WTC11 (cell line): Measurements from ENCODE around the gene SYT17. TPM values are rescaled to one million over a fixed set of nuclear protein-coding genes. Genes with fewer than 3 reads are reported as not detected.

Experiments
- ATAC-seq: fragments of 200-7000 bp; cut with Tn5 transposase; 2 replicates; pipeline ENCODE4 v1.10.0; 2021; ENCODE audit warnings: mild to moderate bottlenecking, moderate library complexity
- CTCF ChIA-PET: fragments of 300-600 bp; sonication (Branson Sonifier 250); formaldehyde crosslinking; loops from one replicate; lab custom pipeline; 2021; ENCODE audit warnings: antibody characterized with exemption; lab: Charles Lee
- POLR2A ChIA-PET: fragments of 350-600 bp; sonication (Branson Sonifier 250); formaldehyde crosslinking; loops from one replicate; lab custom pipeline; 2021; ENCODE audit warnings: antibody characterized with exemption; lab: Charles Lee
- DNase-seq: peaks from one replicate; pipeline ENCODE4 v3.0.0; 2021; ENCODE audit warnings: low spot score
- H3K27ac Mint-ChIP-seq: 2 replicates; pipeline ENCODE4 v1.8.0; 2021; ENCODE audit warnings: mixed read lengths
- H3K27me3 Mint-ChIP-seq: 2 replicates; pipeline ENCODE4 v1.8.0; 2021; ENCODE audit warnings: low read depth, mild to moderate bottlenecking, moderate library complexity, mixed read lengths
- H3K36me3 Mint-ChIP-seq: 2 replicates; pipeline ENCODE4 v1.8.0; 2021; ENCODE audit warnings: mixed read lengths
- H3K4me1 Mint-ChIP-seq: 2 replicates; pipeline ENCODE4 v1.8.0; 2022; ENCODE audit warnings: mixed read lengths
- H3K4me3 Mint-ChIP-seq: 2 replicates; pipeline ENCODE4 v1.8.0; 2021; ENCODE audit warnings: mild to moderate bottlenecking, moderate library complexity, mixed read lengths
- H3K9me3 Mint-ChIP-seq: 2 replicates; pipeline ENCODE4 v1.8.0; 2021; ENCODE audit warnings: mixed read lengths
- AFF4 ChIP-seq: sonication (generic); formaldehyde crosslinking; IDR thresholded peaks from 2 replicates; pipeline ENCODE4 v1.8.1; 2023; ENCODE audit warnings: mild to moderate bottlenecking, missing genetic modification reagents, borderline replicate concordance
- CREB1 ChIP-seq: sonication (generic); formaldehyde crosslinking; IDR thresholded peaks from 2 replicates; pipeline ENCODE4 v1.8.0; 2023; ENCODE audit warnings: mild to moderate bottlenecking, missing genetic modification reagents
- E2F5 ChIP-seq: sonication (generic); formaldehyde crosslinking; IDR thresholded peaks from 2 replicates; pipeline ENCODE4 v1.8.1; 2022; ENCODE audit warnings: mild to moderate bottlenecking, moderate library complexity, missing genetic modification reagents
- ERG ChIP-seq: fragments of 250-450 bp; sonication (Bioruptor Pico); IDR thresholded peaks from 2 replicates; pipeline ENCODE4 v1.8.0; 2021; ENCODE audit warnings: mild to moderate bottlenecking
- ESRRA ChIP-seq: sonication (generic); formaldehyde crosslinking; IDR thresholded peaks from 2 replicates; pipeline ENCODE4 v1.8.1; 2022; ENCODE audit warnings: mild to moderate bottlenecking, missing genetic modification reagents, borderline replicate concordance
- FOXJ3 ChIP-seq: sonication (generic); formaldehyde crosslinking; IDR thresholded peaks from 2 replicates; pipeline ENCODE4 v1.9.0; 2021; ENCODE audit warnings: missing genetic modification reagents, mild to moderate bottlenecking, borderline replicate concordance
- FOXP1 ChIP-seq: sonication (generic); formaldehyde crosslinking; IDR thresholded peaks from 2 replicates; pipeline ENCODE4 v1.8.0; 2022; ENCODE audit warnings: missing genetic modification reagents, mild to moderate bottlenecking, moderate library complexity, borderline replicate concordance
- GABPB1 ChIP-seq: sonication (generic); formaldehyde crosslinking; IDR thresholded peaks from 2 replicates; pipeline ENCODE4 v1.8.1; 2023; ENCODE audit warnings: mild to moderate bottlenecking, missing genetic modification reagents
- GRHL2 ChIP-seq: fragments of 250-450 bp; sonication (Bioruptor Pico); IDR thresholded peaks from 2 replicates; pipeline ENCODE4 v1.8.0; 2022; ENCODE audit warnings: mild to moderate bottlenecking, moderate library complexity; ENCODE audit not compliant: insufficient replicate concordance, severe bottlenecking
- GTF2I ChIP-seq: fragments of 250-450 bp; sonication (Bioruptor Pico); conservative IDR thresholded peaks from 2 replicates; pipeline ENCODE4 v1.4.0; 2021; ENCODE audit warnings: mild to moderate bottlenecking
- HMGA2 ChIP-seq: fragments of 250-450 bp; sonication (Bioruptor Pico); IDR thresholded peaks from 2 replicates; pipeline ENCODE4 v1.4.0; 2021; ENCODE audit warnings: mild to moderate bottlenecking, moderate library complexity
- NFATC4 ChIP-seq: fragments of 250-450 bp; sonication (Bioruptor Pico); IDR thresholded peaks from 2 replicates; pipeline ENCODE4 v1.9.0; 2021; ENCODE audit warnings: mild to moderate bottlenecking
- NR1H2 ChIP-seq: sonication (generic); formaldehyde crosslinking; IDR thresholded peaks from 2 replicates; pipeline ENCODE4 v1.9.0; 2021; ENCODE audit warnings: mild to moderate bottlenecking, moderate library complexity, missing genetic modification reagents
- NR3C1 ChIP-seq: sonication (generic); formaldehyde crosslinking; conservative IDR thresholded peaks from 2 replicates; pipeline ENCODE4 v1.8.1; 2023; ENCODE audit warnings: low read depth, mild to moderate bottlenecking, missing genetic modification reagents
- PRDM15 ChIP-seq: sonication (generic); formaldehyde crosslinking; IDR thresholded peaks from 2 replicates; pipeline ENCODE4 v1.8.0; 2022; ENCODE audit warnings: missing genetic modification reagents
- PREB ChIP-seq: sonication (generic); formaldehyde crosslinking; IDR thresholded peaks from 2 replicates; pipeline ENCODE4 v1.8.1; 2022; ENCODE audit warnings: mild to moderate bottlenecking, missing genetic modification reagents, moderate library complexity, borderline replicate concordance
- RELA ChIP-seq: sonication (generic); formaldehyde crosslinking; IDR thresholded peaks from 2 replicates; pipeline ENCODE4 v1.8.1; 2022; ENCODE audit warnings: missing genetic modification reagents, mild to moderate bottlenecking, borderline replicate concordance
- SMAD3 ChIP-seq: sonication (generic); formaldehyde crosslinking; IDR thresholded peaks from 2 replicates; pipeline ENCODE4 v1.8.0; 2022; ENCODE audit warnings: missing genetic modification reagents, mild to moderate bottlenecking, borderline replicate concordance
- TEAD1 ChIP-seq: sonication (generic); formaldehyde crosslinking; IDR thresholded peaks from 2 replicates; pipeline ENCODE4 v1.8.0; 2022; ENCODE audit warnings: mild to moderate bottlenecking, missing genetic modification reagents
- TEAD4 ChIP-seq: sonication (generic); formaldehyde crosslinking; IDR thresholded peaks from 2 replicates; pipeline ENCODE4 v1.8.0; 2022; ENCODE audit warnings: mild to moderate bottlenecking, missing genetic modification reagents
- USF1 ChIP-seq: sonication (generic); formaldehyde crosslinking; IDR thresholded peaks from 2 replicates; pipeline ENCODE4 v1.8.0; 2022; ENCODE audit warnings: mild to moderate bottlenecking, missing genetic modification reagents
- ZNF138 ChIP-seq: sonication (generic); formaldehyde crosslinking; conservative IDR thresholded peaks from 2 replicates; pipeline ENCODE4 v1.8.1; 2022; ENCODE audit warnings: mild to moderate bottlenecking, moderate library complexity, missing genetic modification reagents
- total RNA-seq: library from RNA; stranded (reverse); gene quantifications from 3 replicates; pipeline ENCODE4 v1.2.3, GENCODE V29; 2021

The SYT17 gene
- total RNA-seq, 1 experiment from 2014 or later = 5.5 TPM

- Mint-ChIP-seq H3K9me3 (no peaks in the 10 kb centered on the region), H3K27me3 (no peaks in the 10 kb centered on the region), H3K27ac (no peak overlapping the region; the same call in 1 of the 2 replicates), H3K4me1 (peaks cover 19% of the 10 kb centered on the region), H3K36me3 (no peaks in the 10 kb centered on the region), H3K4me3 (no peak overlapping the region)
- ATAC-seq = no peak
- POLR2A ChIA-PET = no interaction called here
- no peak for DNase-seq
- CTCF ChIA-PET = no interaction called here
- TF ChIP-seq NR1H2 (CRISPR knock-in tag) (no peak), ZNF138 (CRISPR knock-in tag) (no peak), GTF2I (CRISPR knock-in tag) (no peak), PRDM15 (no peak), TEAD4 (CRISPR knock-in tag) (no peak), PREB (no peak), SMAD3 (no peak), NFATC4 (CRISPR knock-in tag) (no peak), ESRRA (no peak), RELA (CRISPR knock-in tag) (no peak), CREB1 (CRISPR knock-in tag) (no peak)
Measured at GRCh38 chr16:19137201-19138128, 30.6 kb upstream of the SYT17 start.

GRCh38 chr16:19138601-19139000 lies 29.4 kb upstream of the SYT17 start:
- H3K4me1 Mint-ChIP-seq = peaks cover 19% of the 10 kb centered on the region
- no peaks in the 10 kb centered on the region for H3K9me3 Mint-ChIP-seq
- no peaks in the 10 kb centered on the region for H3K36me3 Mint-ChIP-seq
- no peaks in the 10 kb centered on the region for H3K27me3 Mint-ChIP-seq
- DNase-seq (no peak), ATAC-seq (no peak)
- CTCF ChIA-PET = interaction anchor here (0.9 to 3.0 kb wide), 4 partner anchors 25 to 53 kb away, joined by 3 to 11 read pairs (median 5); partner anchors contain the start of gene ITPRIPL2
- no peak overlapping the region for H3K4me3 Mint-ChIP-seq
- POLR2A ChIA-PET = interaction anchor here (1.9 kb wide), 1 partner anchor 8 kb away, joined by 4 read pairs; no protein-coding TSS in a partner anchor
- H3K27ac Mint-ChIP-seq = no peak overlapping the region
- no peak for TF ChIP-seq GABPB1 (CRISPR knock-in tag)
- TF ChIP-seq FOXP1 (CRISPR knock-in tag) = no peak
- no peak for TF ChIP-seq E2F5 (CRISPR knock-in tag)
- TF ChIP-seq NR3C1 (CRISPR knock-in tag) = no peak
- TF ChIP-seq HMGA2 = no peak
- TF ChIP-seq GRHL2 (CRISPR knock-in tag) = no peak
- no peak for TF ChIP-seq FOXJ3 (CRISPR knock-in tag)
- no peak for TF ChIP-seq USF1 (CRISPR knock-in tag)
- no peak for TF ChIP-seq TEAD1 (CRISPR knock-in tag)
- TF ChIP-seq ERG (CRISPR knock-in tag) = no peak
- TF ChIP-seq AFF4 (CRISPR knock-in tag) = no peak
- no peak for TF ChIP-seq ESRRA
